ENCODE measurements around the gene SSH3. TPM values are rescaled to one million over a fixed set of nuclear protein-coding genes. Genes with fewer than 3 reads are reported as not detected.

SSH3 gene
- total RNA-seq, 1 donor from 2014 or later = 7.3 TPM

GRCh38 chr11:67303835-67304411, 593 bp downstream of the SSH3 start:
- no peak for TF ChIP-seq CTCF (IDR thresholded peaks at IDR 0.05; ENCODE audit: unreplicated experiment)
- Mint-ChIP-seq H3K36me3 (ENCODE audit: low read depth, unreplicated experiment) (no peaks in the 10 kb centered on the region), H3K27ac (ENCODE audit: unreplicated experiment) (no peak overlapping the region), H3K9me3 (ENCODE audit: unreplicated experiment) (no peaks in the 10 kb centered on the region), H3K4me1 (ENCODE audit: unreplicated experiment) (peaks cover 7% of the 10 kb centered on the region), H3K4me3 (ENCODE audit: unreplicated experiment) (no peak overlapping the region), H3K27me3 (ENCODE audit: unreplicated experiment) (peaks cover 21% of the 10 kb centered on the region)
- no peak for DNase-seq (ENCODE audit: low spot score)

GRCh38 chr11:67304511-67305113, 1.3 kb downstream of the SSH3 start:
- H3K9me3 Mint-ChIP-seq (ENCODE audit: unreplicated experiment) = no peaks in the 10 kb centered on the region
- DNase-seq (ENCODE audit: low spot score) = no peak
- no peak for TF ChIP-seq CTCF (IDR thresholded peaks at IDR 0.05; ENCODE audit: unreplicated experiment)
- no peak overlapping the region for H3K4me3 Mint-ChIP-seq (ENCODE audit: unreplicated experiment)
- no peak overlapping the region for H3K27ac Mint-ChIP-seq (ENCODE audit: unreplicated experiment)
- H3K36me3 Mint-ChIP-seq (ENCODE audit: low read depth, unreplicated experiment) = no peaks in the 10 kb centered on the region
- H3K27me3 Mint-ChIP-seq (ENCODE audit: unreplicated experiment) = peaks cover 21% of the 10 kb centered on the region
- peaks cover 7% of the 10 kb centered on the region for H3K4me1 Mint-ChIP-seq (ENCODE audit: unreplicated experiment)

DNA sequence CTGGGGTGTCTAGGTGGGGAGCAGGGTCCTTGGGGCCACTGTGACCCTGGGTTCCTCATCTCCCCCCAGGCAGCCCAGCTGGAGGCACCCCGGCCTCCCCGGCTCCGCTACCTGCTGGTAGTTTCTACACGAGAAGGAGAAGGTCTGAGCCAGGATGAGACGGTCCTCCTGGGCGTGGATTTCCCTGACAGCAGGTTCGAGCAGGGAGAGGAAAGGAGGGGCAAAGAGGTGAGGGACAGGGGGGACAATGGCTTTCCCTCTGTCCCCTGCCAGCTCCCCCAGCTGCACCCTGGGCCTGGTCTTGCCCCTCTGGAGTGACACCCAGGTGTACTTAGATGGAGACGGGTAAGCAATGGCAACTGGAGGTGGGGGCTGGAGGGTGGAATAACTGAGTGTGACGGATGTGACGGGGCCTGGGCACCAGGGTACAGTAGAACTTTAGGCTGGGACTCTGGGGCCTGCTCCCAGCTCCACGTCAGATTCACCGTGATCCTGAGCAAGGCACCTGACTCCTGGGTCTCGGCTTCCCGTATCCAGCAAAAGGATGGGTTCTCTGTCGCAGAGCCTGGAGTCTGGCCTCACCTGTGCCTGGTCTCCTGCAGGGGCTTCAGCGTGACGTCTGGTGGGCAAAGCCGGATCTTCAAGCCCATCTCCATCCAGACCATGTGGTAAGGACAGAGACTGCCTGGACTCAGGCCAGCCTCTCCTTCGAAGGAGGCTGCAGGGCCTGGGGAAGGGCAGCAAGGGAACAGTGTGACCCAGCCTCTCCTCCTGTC, 3.6 kb downstream of the SSH3 start:
- Mint-ChIP-seq H3K27me3 (ENCODE audit: unreplicated experiment) (peaks cover 17% of the 10 kb centered on the region), H3K36me3 (ENCODE audit: low read depth, unreplicated experiment) (no peaks in the 10 kb centered on the region), H3K4me3 (ENCODE audit: unreplicated experiment) (no peak overlapping the region), H3K4me1 (ENCODE audit: unreplicated experiment) (peaks cover 7% of the 10 kb centered on the region), H3K9me3 (ENCODE audit: unreplicated experiment) (no peaks in the 10 kb centered on the region), H3K27ac (ENCODE audit: unreplicated experiment) (no peak overlapping the region)
- no peak for TF ChIP-seq CTCF (IDR thresholded peaks at IDR 0.05; ENCODE audit: unreplicated experiment)
- no peak for DNase-seq (ENCODE audit: low spot score)

DNA sequence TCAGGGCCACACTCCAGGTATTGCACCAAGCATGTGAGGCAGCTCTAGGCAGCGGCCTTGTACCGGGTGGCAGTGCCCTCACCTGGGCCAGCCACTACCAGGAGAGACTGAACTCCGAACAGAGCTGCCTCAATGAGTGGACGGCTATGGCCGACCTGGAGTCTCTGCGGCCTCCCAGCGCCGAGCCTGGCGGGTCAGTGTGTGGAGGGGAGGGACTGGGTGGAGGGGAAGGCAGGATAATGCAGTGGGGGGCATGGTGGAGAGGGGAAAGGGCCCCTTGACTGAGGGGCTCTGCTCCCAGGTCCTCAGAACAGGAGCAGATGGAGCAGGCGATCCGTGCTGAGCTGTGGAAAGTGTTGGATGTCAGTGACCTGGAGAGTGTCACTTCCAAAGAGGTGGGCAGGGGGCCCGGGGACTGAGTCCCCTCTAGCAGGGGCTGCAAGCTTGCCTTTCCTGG, 4.2 kb downstream of the SSH3 start:
- peak; percentile 2 for DNase-seq (ENCODE audit: low spot score)
- no peak for TF ChIP-seq CTCF (IDR thresholded peaks at IDR 0.05; ENCODE audit: unreplicated experiment)
- no peak overlapping the region for H3K27ac Mint-ChIP-seq (ENCODE audit: unreplicated experiment)
- peaks cover 13% of the 10 kb centered on the region for H3K27me3 Mint-ChIP-seq (ENCODE audit: unreplicated experiment)
- peaks cover 3% of the 10 kb centered on the region for H3K4me1 Mint-ChIP-seq (ENCODE audit: unreplicated experiment)
- H3K9me3 Mint-ChIP-seq (ENCODE audit: unreplicated experiment) = no peaks in the 10 kb centered on the region
- no peak overlapping the region for H3K4me3 Mint-ChIP-seq (ENCODE audit: unreplicated experiment)
- H3K36me3 Mint-ChIP-seq (ENCODE audit: low read depth, unreplicated experiment) = no peaks in the 10 kb centered on the region

All from endothelial cell (in vitro differentiated cells).